ENCODE results near the gene ACTL6A. TPM values are rescaled to one million over a fixed set of nuclear protein-coding genes. Genes with fewer than 3 reads are reported as not detected.
"Not testable (repeated sequence)": the region's sequence is repeated elsewhere in the genome, so short reads cannot be mapped to it uniquely, and the experiment has no call there.

ACTL6A gene
- total RNA-seq (2014; rRNA removed) = 171 and 199 TPM in 2 replicates
- polyA plus RNA-seq (2012) = 58.4 TPM

DNA sequence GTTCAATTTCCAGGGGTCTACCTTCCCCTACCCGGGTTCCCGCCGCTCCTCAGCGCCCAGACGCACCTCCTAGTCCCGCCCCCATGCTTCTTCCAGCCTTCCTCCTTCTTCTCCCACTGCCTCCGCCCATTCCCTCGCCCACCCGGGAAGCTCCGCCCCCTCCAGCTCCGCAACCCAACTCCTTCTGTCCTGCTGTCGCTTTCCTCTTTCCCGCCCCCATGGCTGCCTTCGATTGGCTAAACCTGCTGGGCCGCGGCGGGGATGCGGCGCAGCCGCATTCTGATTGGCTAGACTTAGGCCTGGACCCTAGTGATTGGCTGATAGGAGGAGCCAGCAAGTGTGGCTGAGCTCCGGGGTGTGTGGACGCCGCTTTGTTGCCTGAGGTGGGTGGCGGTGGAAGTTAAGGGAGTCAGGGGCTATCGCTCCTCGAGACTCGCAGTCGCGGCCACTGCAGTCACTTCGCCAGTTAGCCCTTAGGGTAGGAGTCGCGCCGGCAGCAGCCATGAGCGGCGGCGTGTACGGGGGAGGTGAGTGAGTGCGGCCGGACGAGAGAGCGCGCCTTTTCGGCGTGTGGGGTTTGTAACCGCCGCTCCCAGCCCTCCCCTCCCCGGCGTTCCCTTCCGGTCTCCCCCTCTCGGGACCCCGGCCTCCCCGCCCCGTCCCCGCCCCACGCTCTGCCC, at the start of gene ACTL6A:
Gene ACTL6A (plus strand): TSS at position 336 of the 680 bp plus-strand sequence. CDS start 167 bp downstream, at position 503.
- peak; percentile 99 for DNase-seq (ENCODE audit: low read depth)

DNA sequence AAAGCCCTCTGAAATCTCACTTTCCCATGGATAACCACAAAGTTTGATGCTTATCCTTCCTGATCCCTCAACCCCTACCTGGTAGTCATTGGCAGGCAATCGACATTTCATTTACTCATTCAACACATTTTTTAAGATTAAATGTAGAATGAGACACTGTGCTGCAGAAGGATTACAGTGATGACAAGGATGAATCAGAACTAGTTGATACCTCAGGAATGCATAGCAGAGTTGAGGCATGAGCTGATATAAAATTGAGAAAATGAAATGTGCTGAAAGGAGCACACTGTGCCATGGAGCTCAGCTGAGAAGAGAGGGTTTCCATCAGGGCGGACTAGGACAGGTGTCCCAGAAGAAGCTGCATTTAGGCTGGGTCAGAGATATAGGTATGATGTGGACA, 48.9 kb upstream of the ACTL6A start:
- DNase-seq (ENCODE audit: low read depth) = peak; percentile 12

DNA sequence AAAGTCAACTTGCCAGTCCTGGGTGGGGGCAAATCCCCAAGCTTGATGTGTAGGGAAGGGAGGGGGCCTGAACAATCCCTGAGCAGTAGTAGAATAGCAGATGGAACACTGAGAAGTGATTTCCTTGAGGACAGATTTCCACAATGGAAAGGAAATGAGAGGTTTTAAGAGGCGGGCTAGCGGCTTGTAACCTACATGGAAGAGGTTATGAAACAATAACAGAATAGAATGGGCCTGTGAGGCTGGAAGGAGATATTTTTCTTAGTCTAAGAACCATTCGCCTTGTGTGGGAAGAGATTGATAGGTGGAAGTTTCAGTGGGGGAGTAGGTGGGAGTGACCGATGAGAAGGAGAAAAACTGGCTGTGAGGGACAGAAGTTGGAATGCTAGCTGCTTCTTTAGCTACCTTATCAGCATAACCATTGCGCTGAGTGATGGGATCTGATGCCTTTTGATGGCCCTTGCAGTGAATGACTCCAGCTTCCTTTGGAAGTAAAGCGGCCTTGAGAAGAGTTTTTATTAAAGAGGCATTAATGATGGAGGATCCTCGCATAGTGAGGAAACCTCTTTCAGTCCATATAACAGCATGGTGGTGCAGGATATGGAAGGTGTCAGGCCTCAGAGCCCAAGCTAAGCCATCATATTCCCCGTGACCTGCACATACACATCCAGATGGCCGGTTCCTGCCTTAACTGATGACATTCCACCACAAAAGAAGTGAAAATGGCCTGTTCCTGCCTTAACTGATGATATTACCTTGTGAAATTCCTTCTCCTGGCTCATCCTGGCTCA, 46.1 kb upstream of the ACTL6A start:
- DNase-seq (ENCODE audit: low read depth) = not testable (repeated sequence)

GRCh38 chr3:179526482-179526881, 36.2 kb upstream of the ACTL6A start:
- no peak for DNase-seq (ENCODE audit: low read depth)

GRCh38 chr3:179526989-179527391, 35.7 kb upstream of the ACTL6A start:
- peak; percentile 68 for DNase-seq (ENCODE audit: low read depth)

GRCh38 chr3:179528772-179529171, 34.0 kb upstream of the ACTL6A start:
- no peak for DNase-seq (ENCODE audit: low read depth)

DNA sequence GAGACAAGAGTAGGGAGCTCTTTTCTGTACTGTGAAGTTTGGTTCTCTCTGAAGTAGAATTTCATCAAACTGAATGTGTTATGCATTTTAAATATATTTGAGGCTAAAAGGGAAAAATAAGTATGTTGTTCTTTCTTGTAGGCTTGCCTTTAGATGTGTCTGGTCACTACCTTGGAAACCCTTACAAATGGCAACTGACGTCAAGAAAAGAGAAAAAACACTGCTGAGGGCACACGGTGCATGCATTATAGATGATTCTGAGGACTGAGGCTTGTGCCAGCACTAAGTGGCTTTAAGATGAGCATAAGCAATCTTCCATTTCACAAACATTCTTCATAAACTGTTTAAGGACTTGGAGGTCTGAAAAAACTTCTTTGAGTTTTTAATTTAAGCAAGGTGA, 31.1 kb upstream of the ACTL6A start:
- no peak for DNase-seq (ENCODE audit: low read depth)

GRCh38 chr3:179533274-179533673, 29.5 kb upstream of the ACTL6A start:
- DNase-seq (ENCODE audit: low read depth) = no peak

DNA sequence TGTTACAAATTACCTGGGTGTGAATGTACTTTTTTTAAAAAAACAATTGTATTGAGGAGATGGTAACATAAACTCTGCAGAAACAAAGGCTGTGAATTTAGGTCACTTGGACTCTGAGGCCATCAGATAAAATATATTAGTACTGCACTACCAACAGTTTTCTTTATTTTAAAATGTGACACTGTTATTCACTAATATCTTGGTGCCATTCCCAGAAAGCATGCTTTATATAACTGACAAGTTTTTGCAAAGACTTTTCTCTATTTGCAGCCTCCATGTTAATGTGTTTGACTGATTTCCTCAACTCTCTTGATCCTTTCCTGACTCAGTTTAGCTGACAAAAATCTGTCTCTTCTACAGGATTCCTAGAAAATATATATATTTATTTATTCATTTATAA, 26.5 kb upstream of the ACTL6A start:
- no peak for DNase-seq (ENCODE audit: low read depth)

- DNase-seq (ENCODE audit: low read depth) = no peak
Observed at GRCh38 chr3:179541094-179541493, 21.6 kb upstream of the ACTL6A start.

- no peak for DNase-seq (ENCODE audit: low read depth)
Observed at GRCh38 chr3:179541596-179541995, 21.1 kb upstream of the ACTL6A start.

DNA sequence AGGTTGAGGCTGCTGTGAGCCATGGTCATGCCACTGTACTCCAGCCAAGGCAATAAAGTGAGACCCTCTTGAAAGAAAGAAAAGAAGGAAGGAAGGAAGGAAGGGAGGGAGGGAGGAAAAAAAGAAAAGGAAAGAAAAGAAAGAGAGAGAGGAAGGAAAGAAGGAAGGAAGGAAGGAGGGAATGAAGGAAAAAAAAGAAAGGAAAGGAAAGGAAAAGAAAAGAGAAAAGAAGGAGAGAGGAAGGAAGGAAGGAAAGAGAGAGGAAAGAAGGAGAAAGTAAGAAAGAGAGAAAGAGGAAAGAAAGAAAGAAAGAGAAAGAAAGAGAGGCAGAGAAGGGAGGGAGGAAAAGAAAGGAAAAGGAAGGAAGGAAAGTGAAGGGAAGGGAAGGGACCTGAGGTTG, 20.4 kb upstream of the ACTL6A start:
- DNase-seq (ENCODE audit: low read depth) = no peak

GRCh38 chr3:179544981-179545645, 17.6 kb upstream of the ACTL6A start:
- DNase-seq (ENCODE audit: low read depth) = peak; percentile 76

DNA sequence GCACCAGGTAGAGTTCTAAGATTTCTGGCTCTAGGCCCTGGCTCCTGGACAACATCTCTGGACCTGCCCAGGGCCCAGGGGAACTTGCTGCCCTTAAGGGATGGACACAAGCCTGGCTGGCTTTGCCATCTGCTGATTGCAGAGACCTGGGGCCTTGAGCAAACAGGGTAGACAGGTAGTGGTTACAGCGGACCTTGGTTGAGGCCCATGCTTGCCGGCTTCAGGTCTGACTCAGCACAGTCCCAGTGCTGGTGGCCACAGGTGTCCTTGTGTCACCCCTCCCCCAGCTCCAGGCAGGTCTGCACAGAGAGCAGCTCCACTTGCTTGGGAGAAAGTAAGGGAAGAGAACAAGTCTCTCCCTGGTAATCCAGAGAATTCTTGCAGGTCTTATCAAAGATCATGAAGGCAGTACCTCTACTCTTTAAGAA, 15.9 kb upstream of the ACTL6A start:
- no peak for DNase-seq (ENCODE audit: low read depth)

GRCh38 chr3:179551349-179552105, 11.2 kb upstream of the ACTL6A start:
- DNase-seq (ENCODE audit: low read depth) = no peak

- DNase-seq (ENCODE audit: low read depth) = peak; percentile 66
Observed at GRCh38 chr3:179558742-179559364, 3.9 kb upstream of the ACTL6A start.

DNA sequence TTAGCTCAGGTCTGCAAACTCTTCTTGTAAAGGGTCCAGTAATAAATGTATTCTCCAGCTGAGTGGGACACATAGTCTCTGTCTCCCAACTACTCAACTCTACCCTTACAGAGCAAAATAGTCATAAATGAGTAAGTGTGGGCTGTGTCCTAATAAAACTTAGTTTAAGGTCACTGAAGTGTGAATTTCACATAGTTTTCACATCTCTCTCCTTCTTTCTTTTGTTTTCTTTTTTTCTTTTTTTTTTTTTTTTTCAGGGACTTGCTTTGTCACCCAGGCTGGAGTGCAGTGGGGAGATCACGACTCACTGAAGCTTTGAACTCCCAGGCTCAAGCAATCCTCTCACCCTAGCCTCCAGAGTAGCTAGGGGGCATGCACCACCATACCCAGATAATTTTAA, 1.9 kb upstream of the ACTL6A start:
- no peak for DNase-seq (ENCODE audit: low read depth)

- DNase-seq (ENCODE audit: low read depth) = peak; percentile 77
Observed at GRCh38 chr3:179563271-179563783, 601 bp downstream of the ACTL6A start.

GRCh38 chr3:179565496-179565895, 2.8 kb downstream of the ACTL6A start:
- DNase-seq (ENCODE audit: low read depth) = no peak

DNA sequence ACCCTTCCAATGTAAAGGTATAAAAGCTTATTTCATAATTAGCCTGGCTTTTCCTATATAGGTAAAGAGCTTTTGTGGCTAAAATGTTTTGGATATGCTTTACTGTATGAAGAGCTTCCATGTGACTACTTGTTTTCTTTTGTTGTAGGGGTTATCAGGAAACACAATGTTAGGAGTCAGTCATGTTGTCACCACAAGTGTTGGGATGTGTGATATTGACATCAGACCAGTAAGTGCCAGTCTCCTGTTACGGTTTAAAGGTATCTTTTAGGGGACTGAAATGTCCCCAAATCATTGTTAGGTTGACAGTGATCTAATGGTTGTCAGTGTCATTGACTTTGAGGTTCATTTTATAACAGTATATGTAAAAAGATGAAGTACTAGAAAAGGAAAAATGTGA, 18.3 kb downstream of the ACTL6A start:
- no peak for DNase-seq (ENCODE audit: low read depth)

- DNase-seq (ENCODE audit: low read depth) = no peak
Observed at GRCh38 chr3:179589143-179589542, 26.4 kb downstream of the ACTL6A start.

All from LHCN-M2 (cell line).